ENCODE results near the gene XIRP1.

- TF ChIP-seq POLR2AphosphoS5 (IDR thresholded peaks at IDR 0.05) (no peak), CTCF (IDR thresholded peaks at IDR 0.05) (no peak), POLR2A (IDR thresholded peaks at IDR 0.05) (no peak)
Observed at GRCh38 chr3:39216176-39216790, 23.9 kb upstream of the XIRP1 start.
